ENCODE results near the gene DQX1. TPM values are rescaled to one million over a fixed set of nuclear protein-coding genes. Genes with fewer than 3 reads are reported as not detected.
A peak's percentile ranks its signal among the peaks of the same experiment; 100 is the strongest.

Gene DQX1
- total and polyA plus RNA-seq, 2 of the 8 experiments (the other 6 are each of a cell fraction or from before 2014, with no cell fraction given): 0.76 to 1.1 TPM

DNA sequence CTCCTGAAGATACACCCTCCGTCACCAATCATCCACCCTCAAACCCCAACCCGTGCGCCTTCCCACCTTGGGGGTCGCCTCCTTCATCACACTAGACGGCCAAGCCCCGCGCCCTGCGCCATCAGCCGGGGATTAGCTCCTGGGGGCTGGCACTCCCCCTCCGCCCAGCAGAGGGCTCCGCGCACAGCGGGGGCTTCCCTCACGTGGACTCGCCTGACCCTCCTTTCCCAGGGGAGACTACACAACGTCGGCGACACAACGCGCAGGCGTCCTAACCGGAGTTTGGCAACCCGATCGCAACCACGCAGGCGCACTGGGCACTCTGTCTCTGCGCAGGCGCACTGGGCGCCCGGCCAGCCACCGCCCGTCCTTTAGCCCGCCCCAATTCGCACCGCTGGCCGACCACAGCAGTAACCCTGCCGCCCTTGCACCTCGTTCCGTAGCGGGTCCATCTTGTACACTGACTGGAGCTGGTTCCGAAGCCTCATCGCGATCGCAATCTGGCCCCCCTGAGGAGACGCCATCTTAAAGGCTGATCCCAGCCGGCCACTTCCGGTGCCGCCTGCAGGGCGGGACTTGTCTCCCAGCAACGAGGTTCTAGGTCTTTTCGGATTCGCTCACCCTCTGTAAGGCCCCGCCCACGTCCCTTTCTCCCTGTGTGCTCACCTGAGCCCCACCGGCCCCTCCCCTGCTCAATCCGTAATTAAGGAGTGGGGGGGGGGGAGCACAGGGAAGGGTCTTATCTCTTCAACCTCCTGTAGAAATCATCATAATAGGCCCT is 18.7 kb downstream of the DQX1 start, which contains the start of gene PCGF1 (continued):
- TF ChIP-seq TEAD4 (IDR thresholded peaks at IDR 0.05; ENCODE audit: low read depth, low read length): no peak
- TF ChIP-seq SUZ12 (IDR thresholded peaks at IDR 0.05; ENCODE audit: low read length): no peak
- TF ChIP-seq EGR1 (IDR thresholded peaks at IDR 0.05; ENCODE audit: borderline replicate concordance, low read depth, low read length): no peak
- TF ChIP-seq TAF1 (IDR thresholded peaks at IDR 0.05; ENCODE audit: low read depth, low read length): peak; percentile 71
- peak; percentile 95 for TF ChIP-seq YY1 (IDR thresholded peaks at IDR 0.05; ENCODE audit: low read depth, low read length)
- TF ChIP-seq NANOG (IDR thresholded peaks at IDR 0.05; ENCODE audit: insufficient read depth, low read depth, low read length, poor library complexity, severe bottlenecking): no peak
